NCI-H1930 (cell line): ENCODE results near the gene TRIM2.

ENCODE experiments used
- DNase-seq, 2 experiments: peaks; one replicate each; lab custom pipeline; 2025; lab: John Stamatoyannopoulos, UW

The TRIM2 gene

DNA sequence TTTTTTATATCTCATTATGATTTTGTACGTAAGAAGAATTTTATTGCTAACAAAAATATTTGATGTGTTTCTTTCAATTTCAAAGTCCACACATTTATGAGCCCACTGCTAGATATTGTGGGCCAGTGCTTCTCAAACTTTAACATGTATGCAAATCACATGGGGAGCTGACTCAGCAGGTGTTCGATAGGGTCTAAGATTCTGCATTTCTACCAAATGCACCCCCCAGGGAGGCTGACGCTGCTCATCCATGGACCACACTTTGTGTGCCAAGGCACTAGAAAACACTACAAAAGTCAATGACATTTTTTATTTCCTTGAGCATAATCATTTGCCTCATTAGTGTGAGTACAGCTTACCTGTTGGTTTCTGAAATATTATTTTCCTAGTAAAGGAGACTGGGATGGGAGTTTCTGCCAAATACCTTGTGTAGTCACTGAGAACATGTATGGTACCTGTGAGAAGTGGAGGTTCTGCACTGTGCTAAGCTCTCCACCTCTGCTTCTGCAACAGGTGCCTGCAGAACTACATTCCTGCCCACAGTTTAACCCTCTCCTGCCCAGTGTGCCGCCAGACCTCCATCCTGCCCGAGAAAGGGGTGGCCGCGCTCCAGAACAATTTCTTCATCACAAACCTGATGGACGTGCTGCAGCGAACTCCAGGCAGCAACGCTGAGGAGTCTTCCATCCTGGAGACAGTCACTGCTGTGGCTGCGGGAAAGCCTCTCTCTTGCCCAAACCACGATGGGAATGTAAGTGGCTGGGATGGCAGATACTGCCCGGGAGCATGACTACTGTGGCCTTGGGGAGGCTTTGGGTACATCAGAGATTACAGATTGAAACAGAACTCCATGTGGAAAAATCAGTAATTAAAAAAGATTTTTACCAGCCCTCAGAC lies 71.4 kb downstream of the TRIM2 start:
- no peak for DNase-seq

DNA sequence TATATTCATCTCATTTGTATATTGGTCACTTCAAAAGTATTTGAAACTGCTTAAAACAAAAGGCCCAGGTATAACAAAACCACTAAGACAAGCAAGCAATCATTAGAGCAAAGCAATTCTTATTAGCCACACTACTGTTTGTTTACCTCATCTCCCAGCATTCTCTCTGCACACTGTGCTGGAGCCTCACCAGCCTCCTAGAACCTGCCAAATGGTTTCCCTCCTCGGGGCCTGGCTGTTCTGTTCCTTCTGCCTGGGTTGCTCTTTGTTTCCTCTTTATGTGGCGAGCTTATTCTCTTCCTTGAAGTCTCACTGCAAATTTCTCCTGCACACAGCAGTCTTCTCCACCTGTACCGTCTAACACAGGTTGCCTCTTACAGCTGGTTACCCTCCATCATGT lies 72.7 kb downstream of the TRIM2 start:
- no peak for DNase-seq

DNA sequence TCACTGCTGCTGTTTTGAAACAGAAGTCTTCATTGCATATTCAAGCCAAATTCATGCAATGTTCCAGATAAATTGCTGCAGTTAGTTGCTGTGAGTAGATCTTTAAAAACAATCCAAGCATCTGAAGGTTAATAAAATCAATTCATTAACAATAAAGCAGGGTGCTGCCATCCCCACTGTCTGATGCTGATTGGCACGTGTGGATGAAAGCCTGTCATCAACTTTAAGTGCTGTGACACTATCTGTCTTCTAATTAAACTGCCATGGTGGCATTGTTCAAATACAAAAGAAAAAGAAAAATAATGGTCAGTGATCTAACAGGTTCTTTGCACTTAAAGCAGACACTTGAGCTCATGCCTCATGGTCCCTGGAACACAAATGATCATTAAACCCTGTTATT lies 77.2 kb downstream of the TRIM2 start:
- no peak for DNase-seq

DNA sequence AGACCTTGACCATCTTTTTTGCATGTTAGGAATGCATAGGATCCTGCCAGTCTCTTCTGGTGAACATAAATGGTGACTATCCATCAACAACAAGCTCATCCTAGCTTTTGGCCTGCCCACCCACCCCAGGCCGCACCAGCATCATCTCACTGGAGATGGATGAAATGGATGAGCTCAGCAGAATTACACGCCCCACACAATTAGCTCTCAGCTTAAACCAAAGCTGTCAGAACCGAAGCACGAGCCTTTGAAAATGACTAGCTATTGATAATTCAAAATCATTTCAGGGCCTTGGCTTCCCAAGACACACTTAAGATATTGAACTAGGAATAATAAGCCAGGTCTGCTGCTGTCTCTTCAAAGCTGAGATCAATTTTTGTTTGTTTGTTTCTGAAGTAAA lies 77.8 kb downstream of the TRIM2 start:
- DNase-seq, result no peak

DNA sequence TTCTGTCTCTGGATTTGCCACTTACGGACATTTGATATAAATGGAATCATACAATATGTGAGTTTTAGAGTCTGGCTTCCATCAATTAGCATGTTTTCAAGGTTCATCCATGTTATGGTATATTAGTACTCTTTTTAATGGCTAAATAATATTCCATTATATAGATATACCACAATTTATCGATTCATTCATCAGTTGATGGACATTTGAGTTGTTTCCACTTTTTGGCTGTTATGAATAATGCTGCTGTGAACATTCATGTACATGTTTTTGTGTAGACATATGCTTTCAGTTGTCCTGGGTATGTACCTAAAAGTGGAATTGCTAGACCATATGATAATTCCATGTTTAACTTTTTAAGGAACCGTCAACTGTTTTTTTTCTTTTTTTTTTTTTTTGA lies 79.0 kb downstream of the TRIM2 start:
- no peak for DNase-seq

DNA sequence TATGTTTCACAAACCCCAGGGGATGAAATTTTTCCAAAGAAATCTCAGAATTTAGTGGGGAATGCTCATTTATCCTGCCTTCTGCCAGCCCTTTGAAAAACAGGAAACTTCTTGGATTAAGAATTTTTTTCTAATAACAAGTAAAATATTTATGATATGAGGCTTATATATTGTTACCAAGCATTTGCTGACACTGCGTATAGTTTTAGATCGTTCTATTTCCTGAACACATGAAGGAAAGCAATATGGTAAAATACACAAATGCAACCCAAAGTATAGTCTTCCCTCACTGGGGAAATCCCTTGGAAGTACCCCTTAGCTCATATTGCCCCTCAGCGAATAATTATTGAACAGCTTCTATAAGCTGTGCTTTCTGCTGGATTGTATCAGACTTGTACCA lies 85.9 kb downstream of the TRIM2 start:
- DNase-seq, result no peak

DNA sequence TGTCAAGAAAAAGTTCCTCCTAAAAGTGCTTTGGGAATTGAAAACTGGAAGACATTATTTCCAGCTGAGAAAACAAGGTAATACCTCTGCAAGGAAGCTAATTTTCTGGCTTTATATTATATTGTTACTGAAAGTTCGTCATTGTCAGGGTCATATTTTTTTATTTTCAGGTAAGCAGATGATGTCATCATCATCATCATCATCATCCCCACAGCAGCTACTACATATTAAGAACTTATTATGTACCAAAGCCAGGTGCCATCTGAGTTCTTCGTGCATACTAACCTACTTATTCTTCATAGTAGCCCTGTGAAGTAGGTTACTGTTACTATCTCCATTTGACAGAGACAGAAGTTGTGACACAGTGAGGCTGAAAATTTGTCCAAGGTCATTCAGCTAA lies 87.3 kb downstream of the TRIM2 start:
- DNase-seq, result no peak

DNA sequence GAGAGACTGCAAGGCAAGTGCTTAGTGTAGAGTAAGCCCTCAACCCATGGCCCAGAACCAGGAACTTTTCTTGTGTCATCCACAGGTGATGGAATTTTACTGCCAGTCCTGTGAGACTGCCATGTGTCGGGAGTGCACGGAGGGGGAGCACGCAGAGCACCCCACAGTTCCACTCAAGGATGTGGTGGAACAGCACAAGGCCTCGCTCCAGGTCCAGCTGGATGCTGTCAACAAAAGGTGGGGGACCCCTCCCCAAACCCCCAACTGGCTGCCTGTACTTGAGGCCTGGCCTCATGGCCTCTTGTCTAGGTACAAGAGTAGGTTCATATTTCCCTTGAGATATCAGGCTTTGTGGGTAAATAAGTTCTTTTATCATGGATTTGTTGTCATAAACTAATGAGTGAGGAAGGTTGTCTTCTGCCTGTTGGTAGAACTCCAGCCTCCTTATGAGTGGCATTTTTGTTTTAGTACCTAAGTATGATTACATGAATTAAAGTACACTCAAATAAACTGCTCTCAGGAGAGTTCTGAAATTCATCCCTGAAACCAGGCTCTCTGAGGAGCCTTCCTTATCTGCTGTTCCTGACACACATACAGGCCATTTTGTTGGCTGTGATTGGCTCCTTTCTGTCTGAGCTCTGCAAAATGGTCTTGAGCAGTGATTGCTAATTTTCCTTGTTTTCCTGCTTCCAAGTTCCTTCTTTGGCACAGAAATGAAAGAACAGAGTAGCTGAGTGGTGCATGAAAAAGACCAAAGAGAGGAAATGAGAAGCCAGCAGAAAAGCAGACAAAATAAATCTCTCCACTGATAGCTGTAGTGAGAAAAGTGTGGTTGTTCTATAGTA lies 88.9 kb downstream of the TRIM2 start:
- DNase-seq, result no peak

DNA sequence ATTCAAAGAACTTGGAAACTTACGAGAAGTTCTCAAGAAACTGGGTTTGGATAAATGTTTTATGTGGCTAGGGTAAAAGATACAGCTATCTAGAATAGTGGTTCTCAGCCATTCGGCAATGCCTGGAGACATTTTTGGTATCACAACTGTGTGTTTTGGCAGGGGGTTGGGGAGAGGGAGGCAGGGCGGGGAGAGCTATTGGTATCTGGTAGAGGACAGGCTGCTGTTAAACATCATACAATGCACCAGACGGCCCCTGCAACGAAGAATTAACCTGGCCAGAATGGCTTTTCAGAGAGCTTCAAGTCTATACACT lies 89.5 kb downstream of the TRIM2 start:
- DNase-seq, result no peak

DNA sequence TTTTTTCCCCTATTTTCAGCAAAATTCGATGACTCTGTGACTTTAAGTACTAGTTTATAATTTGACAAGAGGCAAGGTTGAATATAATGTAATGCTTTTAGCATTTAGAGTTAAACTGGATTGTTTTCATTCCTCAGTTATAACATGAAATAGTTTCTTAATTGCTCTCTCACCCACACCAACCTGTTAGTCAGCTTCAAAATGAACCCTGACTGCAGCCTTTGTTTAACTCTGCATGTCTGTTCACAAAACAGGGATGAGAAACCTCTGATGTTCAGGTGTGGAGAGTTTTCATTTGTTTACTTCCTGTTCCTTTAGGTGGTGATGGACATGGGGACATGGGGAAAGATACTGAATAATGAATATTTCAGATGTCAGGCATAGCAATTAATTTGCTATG lies 90.4 kb downstream of the TRIM2 start:
- no peak for DNase-seq

DNA sequence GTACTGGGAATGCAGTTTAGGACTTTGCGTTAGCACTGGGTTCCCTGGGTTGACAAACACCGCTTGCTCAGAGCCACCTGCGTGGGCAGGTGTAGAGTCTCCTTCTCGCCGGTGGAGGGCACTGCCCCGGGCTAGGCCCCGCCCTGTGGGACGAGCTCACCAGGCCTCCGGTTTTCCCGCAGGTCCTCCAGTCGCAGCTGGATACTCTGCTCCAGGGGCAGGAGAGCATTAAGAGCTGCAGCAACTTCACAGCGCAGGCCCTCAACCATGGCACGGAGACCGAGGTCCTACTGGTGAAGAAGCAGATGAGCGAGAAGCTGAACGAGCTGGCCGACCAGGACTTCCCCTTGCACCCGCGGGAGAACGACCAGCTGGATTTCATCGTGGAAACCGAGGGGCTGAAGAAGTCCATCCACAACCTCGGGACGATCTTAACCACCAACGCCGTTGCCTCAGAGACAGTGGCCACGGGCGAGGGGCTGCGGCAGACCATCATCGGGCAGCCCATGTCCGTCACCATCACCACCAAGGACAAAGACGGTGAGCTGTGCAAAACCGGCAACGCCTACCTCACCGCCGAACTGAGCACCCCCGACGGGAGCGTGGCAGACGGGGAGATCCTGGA lies 91.0 kb downstream of the TRIM2 start:
- DNase-seq, result no peak

DNA sequence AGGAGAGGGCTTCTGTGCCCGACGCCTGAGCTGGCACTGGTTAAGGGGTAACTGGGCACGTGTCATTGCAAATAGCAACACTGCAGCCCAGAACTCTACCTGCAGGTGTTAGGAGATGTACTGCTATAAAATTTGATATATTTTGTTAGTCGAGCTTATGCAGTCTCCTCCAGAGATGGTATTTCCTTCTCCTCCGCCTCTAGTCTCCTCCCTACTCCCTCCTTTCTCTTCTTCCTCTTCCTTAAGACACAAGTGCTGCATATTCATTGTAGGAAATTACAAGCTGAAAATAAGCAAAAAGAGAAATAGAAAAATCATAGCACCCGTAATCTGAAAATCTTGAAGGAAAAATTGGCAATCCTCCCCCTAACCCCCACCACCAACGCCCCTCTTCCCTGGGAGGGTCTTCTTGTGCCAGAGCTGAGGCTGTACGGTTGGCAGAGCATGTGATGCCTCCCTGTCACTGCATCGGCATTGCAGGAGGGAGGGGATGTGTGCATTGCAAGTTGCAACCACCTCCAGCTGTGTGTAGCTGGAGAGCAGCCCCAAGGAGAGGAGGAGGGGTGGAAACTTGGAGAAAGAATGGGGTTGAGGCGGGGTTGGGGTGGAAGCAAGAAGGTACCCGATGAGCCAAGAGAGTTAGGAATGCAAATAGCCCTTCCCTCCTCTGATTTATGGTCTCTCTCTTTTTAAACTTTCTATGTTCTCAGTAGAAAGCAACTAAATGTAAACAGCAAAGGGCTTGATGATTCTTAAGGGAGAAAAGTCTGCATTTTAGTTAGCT lies 92.0 kb downstream of the TRIM2 start:
- no peak for DNase-seq

DNA sequence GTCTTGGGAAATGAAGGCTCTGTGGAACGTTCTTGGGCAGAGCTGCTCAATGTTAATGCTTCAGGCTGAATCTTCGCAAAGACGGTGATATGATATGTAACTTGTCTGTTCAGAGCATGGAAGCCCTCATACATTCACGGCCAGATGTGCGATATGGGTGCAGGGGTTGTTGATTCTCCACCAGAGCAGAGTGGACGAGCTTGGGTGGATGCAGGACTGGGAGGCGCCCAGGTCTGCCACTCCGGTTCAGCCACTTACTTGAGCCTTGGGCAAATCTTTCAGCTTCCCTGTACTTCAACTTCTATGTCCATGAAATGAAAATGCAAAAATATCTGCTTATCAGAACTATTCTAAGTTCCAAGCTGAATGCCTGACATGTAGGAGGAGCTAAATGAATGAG lies 92.9 kb downstream of the TRIM2 start:
- no peak for DNase-seq

DNA sequence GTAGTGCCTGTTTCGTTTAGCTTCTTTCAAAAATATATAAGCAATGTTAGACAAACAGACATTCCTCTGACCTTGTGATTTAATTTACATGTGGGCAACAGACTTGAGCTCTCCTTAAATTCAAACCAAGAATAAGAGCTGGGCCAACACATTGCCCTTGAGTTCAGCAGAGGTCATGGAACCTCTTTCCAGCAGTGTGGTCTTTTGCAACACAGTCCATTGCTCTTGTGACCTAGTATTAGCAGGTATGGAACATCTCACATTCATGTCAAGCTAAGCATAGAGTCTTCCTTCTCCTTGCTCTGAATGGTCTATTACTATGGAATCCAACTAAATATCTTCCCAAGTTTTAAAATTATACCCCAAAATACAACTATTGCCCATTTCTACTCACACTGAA lies 106.5 kb downstream of the TRIM2 start:
- no peak for DNase-seq

DNA sequence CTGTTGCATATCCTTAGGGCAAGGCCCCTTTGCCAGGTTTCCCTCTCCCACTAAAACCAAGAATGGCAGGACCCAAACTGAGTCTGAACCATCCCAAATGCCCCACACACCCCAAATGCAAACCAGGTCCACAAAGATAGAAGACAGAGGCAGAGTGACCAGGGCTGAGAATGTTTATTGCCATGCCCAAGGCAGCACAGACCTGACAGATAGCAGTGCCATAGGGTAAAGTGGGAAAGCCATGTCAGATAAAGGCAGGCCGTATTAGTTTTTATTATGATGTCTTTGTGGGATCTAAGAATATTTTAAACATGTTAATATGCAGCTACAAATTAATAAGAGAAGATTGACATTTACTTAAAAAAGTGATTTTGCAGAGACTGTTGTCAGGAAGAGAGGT lies 110.7 kb downstream of the TRIM2 start:
- no peak for DNase-seq

DNA sequence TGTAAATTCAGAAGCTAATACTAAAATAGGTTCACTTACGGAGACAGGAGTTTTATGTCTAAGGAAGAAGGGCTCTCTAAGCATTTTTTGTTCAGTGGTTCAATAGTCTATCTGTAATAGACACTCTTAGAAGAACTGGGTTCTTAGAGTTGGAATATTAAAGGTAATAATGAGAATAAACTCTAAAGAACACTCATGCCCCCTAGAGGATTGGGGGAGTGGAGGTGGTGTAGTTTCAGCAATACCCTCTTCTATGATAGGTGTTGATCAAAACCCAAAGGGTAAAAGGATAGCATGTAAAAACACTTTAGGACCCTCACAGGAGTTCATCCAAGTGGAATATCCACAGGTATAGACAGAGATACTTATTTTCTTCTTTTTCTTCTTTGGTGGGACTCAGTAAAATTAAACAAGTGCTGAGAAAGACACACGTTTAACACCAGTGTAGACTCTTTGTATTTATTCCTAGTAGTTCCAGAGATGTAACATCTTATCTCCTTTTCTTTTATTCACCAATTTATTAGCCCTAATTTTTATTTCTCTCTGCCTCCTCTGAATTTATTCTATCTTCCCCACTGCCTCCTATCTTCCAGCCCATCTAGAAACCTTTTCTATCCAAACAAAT lies 114.6 kb downstream of the TRIM2 start:
- peak; percentile 1 to 26 for DNase-seq

DNA sequence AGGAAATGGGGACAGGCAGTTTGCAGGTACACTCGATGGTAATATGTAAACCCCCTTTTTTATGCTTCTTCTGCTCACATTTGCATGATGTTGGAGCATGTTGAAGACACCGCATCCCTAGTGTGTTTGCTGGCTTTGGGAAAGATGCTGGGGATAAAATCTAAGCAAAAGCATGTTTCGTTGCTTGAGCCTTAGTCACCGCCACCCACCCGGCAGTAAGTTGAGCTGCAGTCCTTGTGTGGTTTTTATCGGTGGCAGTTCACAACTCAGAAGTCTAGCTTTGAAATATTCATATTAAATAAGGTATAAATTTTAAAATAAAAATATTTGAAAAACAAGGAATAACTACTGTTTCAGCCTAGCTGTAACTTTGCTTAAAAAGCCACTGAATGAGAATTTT lies 118.5 kb downstream of the TRIM2 start:
- no peak for DNase-seq

DNA sequence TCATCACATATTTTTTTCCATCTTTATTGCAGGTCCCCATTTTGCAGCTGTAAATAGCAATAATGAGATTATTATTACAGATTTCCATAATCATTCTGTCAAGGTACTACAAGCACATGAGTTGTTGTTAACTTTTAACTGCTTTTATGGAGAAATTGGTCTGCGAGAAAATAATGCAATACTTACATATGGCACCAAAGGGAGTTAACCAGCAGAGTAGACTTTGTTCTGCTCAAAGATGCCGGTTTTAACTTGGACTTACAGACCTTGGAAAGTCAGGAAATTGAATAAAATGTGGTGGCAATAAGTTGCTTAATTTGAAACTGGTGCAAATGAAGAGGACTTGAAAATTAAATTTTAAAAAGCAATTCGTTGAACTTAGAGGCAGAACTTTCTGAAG lies 119.8 kb downstream of the TRIM2 start:
- no peak for DNase-seq

DNA sequence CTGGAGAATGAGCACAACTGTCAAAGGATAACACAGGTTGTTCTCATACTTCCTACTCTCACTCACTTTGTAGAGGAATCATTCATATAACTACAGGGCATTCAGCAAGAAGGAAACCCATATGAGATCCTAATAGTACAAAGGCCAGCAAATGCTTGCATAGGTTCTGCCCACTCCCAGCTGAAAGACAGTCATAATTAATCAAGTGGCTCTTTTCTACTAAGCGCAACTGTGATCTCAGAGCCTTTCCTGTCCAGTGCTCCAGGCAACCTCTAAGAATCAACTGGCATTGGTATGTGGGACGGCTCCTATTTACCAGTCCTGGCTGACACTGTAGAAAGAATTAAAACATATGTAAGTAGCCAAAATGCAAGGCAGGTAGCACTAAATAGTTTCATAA lies 121.3 kb downstream of the TRIM2 start:
- no peak for DNase-seq

DNA sequence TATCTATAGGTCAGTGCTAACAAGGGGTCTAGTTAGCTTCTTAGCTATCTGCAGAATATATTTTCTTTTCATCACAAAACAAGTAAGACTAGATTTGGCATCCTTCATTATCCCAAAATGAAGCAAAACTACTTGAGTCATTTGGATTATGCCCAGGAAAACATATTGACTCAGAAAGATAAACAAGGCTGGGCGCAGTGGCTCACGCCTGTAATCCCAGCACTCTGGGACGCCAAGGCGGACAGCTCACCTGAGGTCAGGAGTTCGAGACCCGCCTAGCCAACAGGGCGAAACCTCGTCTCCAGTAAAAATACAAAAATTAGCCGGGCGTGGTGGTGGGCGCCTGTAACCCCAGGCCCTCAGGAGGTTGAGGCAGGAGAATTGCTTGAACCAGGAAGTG lies 122.3 kb downstream of the TRIM2 start:
- DNase-seq, result no peak

DNA sequence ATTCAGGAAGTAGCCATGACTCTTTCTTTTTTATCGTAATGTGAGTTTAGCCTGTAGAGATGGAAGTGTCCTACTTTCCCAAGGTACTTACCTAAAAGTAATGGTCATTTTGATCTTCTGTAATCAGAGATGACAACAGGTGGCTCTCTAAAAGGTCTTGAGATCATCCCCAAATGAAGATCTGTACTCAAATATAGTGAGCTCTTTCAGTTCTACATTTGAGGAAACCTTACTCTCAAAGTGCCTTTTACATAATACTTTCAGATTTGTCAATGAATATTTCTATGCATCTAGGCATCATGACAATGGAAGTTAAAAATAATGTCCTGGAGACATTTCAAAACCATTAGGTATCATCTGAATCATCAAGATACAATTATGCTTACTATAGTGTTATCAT lies 123.0 kb downstream of the TRIM2 start:
- DNase-seq, result no peak

DNA sequence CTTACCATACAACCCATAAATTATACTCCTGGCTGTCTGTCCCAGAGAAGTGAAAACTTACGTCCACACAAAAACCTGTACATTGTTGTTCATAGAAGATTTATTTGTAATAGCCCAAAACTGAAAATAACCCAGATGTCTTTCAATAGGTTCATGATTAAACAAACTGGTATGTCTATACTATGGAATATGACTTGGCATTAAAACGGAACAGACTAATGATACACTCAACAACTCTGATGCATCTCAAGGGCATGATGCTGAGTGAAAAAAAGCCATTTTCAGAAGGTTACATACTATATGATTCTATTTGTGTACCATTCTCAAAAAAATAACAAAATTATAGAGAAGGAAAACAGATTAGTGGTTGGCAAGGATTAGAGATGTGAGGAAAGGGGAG lies 128.7 kb downstream of the TRIM2 start:
- no peak for DNase-seq
